ENCODE measurements around the gene DROSHA.

DNA sequence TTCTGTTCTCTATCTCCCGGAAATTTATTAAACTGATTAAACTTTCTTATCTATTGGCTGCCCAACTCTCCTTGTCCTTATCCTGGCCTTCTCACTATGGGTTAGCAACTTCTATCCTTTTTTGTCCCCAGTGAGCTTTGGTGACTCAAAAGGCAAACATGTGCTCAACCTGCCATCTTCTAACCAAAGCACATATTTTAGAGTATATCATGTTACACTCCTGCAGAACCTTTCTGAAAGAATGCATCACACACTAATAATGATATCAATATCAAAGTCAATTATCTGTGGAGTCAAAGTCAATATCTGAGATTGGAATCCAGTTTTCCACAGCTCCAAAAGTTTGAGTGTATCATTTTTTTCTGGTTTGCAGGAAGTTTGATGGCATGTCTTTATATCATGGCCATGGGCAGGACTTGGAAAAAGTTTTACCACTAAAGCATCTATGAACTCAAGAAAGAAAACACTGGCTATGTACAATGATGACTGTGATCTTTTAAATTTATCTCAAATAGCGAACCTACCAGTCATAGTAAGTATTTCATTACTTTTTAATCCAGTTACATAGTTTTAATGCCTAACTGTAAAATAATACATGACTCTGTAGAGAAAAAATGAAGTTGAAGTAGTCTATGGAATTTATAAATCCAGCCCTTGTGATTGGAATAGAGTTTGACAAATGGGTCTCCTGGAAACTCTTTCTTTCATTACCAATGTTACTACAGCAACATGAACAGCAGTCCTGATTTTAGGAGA is 166.8 kb downstream of the DROSHA start:
- TF ChIP-seq, protein P1, sequence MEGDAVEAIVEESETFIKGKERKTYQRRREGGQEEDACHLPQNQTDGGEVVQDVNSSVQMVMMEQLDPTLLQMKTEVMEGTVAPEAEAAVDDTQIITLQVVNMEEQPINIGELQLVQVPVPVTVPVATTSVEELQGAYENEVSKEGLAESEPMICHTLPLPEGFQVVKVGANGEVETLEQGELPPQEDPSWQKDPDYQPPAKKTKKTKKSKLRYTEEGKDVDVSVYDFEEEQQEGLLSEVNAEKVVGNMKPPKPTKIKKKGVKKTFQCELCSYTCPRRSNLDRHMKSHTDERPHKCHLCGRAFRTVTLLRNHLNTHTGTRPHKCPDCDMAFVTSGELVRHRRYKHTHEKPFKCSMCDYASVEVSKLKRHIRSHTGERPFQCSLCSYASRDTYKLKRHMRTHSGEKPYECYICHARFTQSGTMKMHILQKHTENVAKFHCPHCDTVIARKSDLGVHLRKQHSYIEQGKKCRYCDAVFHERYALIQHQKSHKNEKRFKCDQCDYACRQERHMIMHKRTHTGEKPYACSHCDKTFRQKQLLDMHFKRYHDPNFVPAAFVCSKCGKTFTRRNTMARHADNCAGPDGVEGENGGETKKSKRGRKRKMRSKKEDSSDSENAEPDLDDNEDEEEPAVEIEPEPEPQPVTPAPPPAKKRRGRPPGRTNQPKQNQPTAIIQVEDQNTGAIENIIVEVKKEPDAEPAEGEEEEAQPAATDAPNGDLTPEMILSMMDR (conservative IDR thresholded peaks at IDR 0.05), result no peak
- no peak for TF ChIP-seq EZH2 (IDR thresholded peaks at IDR 0.05; ENCODE audit: low read depth)
